ENCODE results near the gene SEZ6.
A peak's percentile ranks its signal among the peaks of the same experiment; 100 is the strongest.

SEZ6 gene

GRCh38 chr17:28929787-28930186 lies 76.0 kb downstream of the SEZ6 start:
- Mint-ChIP-seq H3K9me3 (no peaks in the 10 kb centered on the region), H3K27me3 (ENCODE audit: low read depth) (no peaks in the 10 kb centered on the region), H3K4me3 (no peak overlapping the region), H3K4me1 (no peaks in the 10 kb centered on the region), H3K27ac (peak overlapping the region in 1 of 3 experiments; percentile 4), H3K36me3 (ENCODE audit: low read depth) (peaks cover 44% of the 10 kb centered on the region)
- TF ChIP-seq CTCF (IDR thresholded peaks at IDR 0.05; ENCODE audit: unreplicated experiment in 3 of 3), result no peak

- H3K36me3 Mint-ChIP-seq (ENCODE audit: low read depth), result peaks cover 52% of the 10 kb centered on the region
- H3K4me3 Mint-ChIP-seq, result no peak overlapping the region
- H3K4me1 Mint-ChIP-seq, result no peaks in the 10 kb centered on the region
- H3K27ac Mint-ChIP-seq, result no peak overlapping the region
- no peaks in the 10 kb centered on the region for H3K9me3 Mint-ChIP-seq
- no peaks in the 10 kb centered on the region for H3K27me3 Mint-ChIP-seq (ENCODE audit: low read depth)
- no peak for TF ChIP-seq CTCF (IDR thresholded peaks at IDR 0.05; ENCODE audit: unreplicated experiment in 3 of 3)
Measured at GRCh38 chr17:28928061-28928460, 77.8 kb downstream of the SEZ6 start.

- H3K27me3 Mint-ChIP-seq (ENCODE audit: low read depth), result no peaks in the 10 kb centered on the region
- no peaks in the 10 kb centered on the region for H3K4me1 Mint-ChIP-seq
- H3K9me3 Mint-ChIP-seq, result no peaks in the 10 kb centered on the region
- no peak for TF ChIP-seq CTCF (IDR thresholded peaks at IDR 0.05; ENCODE audit: unreplicated experiment in 3 of 3)
- no peak overlapping the region for H3K4me3 Mint-ChIP-seq
- no peak overlapping the region for H3K27ac Mint-ChIP-seq
- H3K36me3 Mint-ChIP-seq (ENCODE audit: low read depth), result peaks cover 63% of the 10 kb centered on the region
Measured at GRCh38 chr17:28926786-28927185, 79.0 kb downstream of the SEZ6 start.

GRCh38 chr17:28926366-28926765 lies 79.5 kb downstream of the SEZ6 start:
- Mint-ChIP-seq H3K4me3 (no peak overlapping the region), H3K36me3 (ENCODE audit: low read depth) (peaks cover 67% of the 10 kb centered on the region), H3K4me1 (no peaks in the 10 kb centered on the region), H3K9me3 (no peaks in the 10 kb centered on the region), H3K27ac (peak overlapping the region in 1 of 3 experiments; percentile 79), H3K27me3 (ENCODE audit: low read depth) (no peaks in the 10 kb centered on the region)
- TF ChIP-seq CTCF (IDR thresholded peaks at IDR 0.05; ENCODE audit: unreplicated experiment in 3 of 3), result no peak

- no peak overlapping the region for H3K4me3 Mint-ChIP-seq
- peaks cover 70% of the 10 kb centered on the region for H3K36me3 Mint-ChIP-seq (ENCODE audit: low read depth)
- H3K9me3 Mint-ChIP-seq, result no peaks in the 10 kb centered on the region
Measured at GRCh38 chr17:28925912-28926365, 79.9 kb downstream of the SEZ6 start.

More at GRCh38 chr17:28925912-28926365, 79.9 kb downstream of the SEZ6 start:
- H3K27me3 Mint-ChIP-seq (ENCODE audit: low read depth), result no peaks in the 10 kb centered on the region
- peak overlapping the region in 1 of 3 experiments; percentile 79 for H3K27ac Mint-ChIP-seq
- no peaks in the 10 kb centered on the region for H3K4me1 Mint-ChIP-seq
- no peak for TF ChIP-seq CTCF (IDR thresholded peaks at IDR 0.05; ENCODE audit: unreplicated experiment in 3 of 3)
